ENCODE data around the gene IQCH. TPM values are rescaled to one million over a fixed set of nuclear protein-coding genes. Genes with fewer than 3 reads are reported as not detected.

The IQCH gene
- total and polyA plus RNA-seq, 10 donors, result 0.12 to 2.3 (median 1.3) TPM

- H3K4me1 ChIP-seq, result peaks cover 11 to 54% (median 33%) of the 10 kb centered on the region in 6 donors
- H3K4me3 ChIP-seq, result no peak overlapping the region
- no peak overlapping the region for H3K27ac ChIP-seq
- intact Hi-C loops (cut with DNase I; ENCODE audit: low total_unique reads), result no loop called here
- TF ChIP-seq CTCF (IDR thresholded peaks at IDR 0.05 in 8 of 11, conservative IDR thresholded peaks at IDR 0.05 in 3 of 11), result no peak
- TF ChIP-seq POLR2AphosphoS5 (IDR thresholded peaks at IDR 0.05), result no peak
- no peak for TF ChIP-seq POLR2A (IDR thresholded peaks at IDR 0.05)
- H3K36me3 ChIP-seq, result peaks cover 0 to 45% (median 17%) of the 10 kb centered on the region in 6 donors
- no peaks in the 10 kb centered on the region for H3K9me3 ChIP-seq
- WGBS, 5 donors, result 83 to 94% (median 89%) methylated on average over 3 of the region's 3 CpGs
- H3K27me3 ChIP-seq (replicated peaks in 1 of 7), result no peaks in the 10 kb centered on the region
- DNase-seq, result no peak
These were observed 293.2 kb downstream of the IQCH start for GRCh38 chr15:67547836-67548235.

GRCh38 chr15:67548236-67548852 lies 293.8 kb downstream of the IQCH start:
- intact Hi-C loops (cut with DNase I; ENCODE audit: low total_unique reads), result no loop called here
- H3K9me3 ChIP-seq, result no peaks in the 10 kb centered on the region
- no peak for DNase-seq

GRCh38 chr15:67548862-67549651 lies 294.5 kb downstream of the IQCH start:
- H3K27ac ChIP-seq, result no peak overlapping the region
- 68 to 80% (median 75%) methylated on average over 7 to 8 of the region's 8 CpGs for WGBS, 5 donors

More at GRCh38 chr15:67548236-67548852, 293.8 kb downstream of the IQCH start:
- WGBS, 5 donors, result 82 to 93% (median 83%) methylated on average over 2 of the region's 2 CpGs
- Histone ChIP-seq H3K4me1 (peaks cover 9 to 49% (median 28%) of the 10 kb centered on the region in 6 donors), H3K36me3 (peaks cover 0 to 49% (median 17%) of the 10 kb centered on the region in 6 donors), H3K4me3 (no peak overlapping the region), H3K27ac (no peak overlapping the region), H3K27me3 (replicated peaks in 1 of 7) (no peaks in the 10 kb centered on the region)
- TF ChIP-seq POLR2A (IDR thresholded peaks at IDR 0.05) (no peak), POLR2AphosphoS5 (IDR thresholded peaks at IDR 0.05) (no peak), CTCF (IDR thresholded peaks at IDR 0.05 in 8 of 11, conservative IDR thresholded peaks at IDR 0.05 in 3 of 11) (no peak)

More at GRCh38 chr15:67548862-67549651, 294.5 kb downstream of the IQCH start:
- Histone ChIP-seq H3K9me3 (no peaks in the 10 kb centered on the region), H3K36me3 (peaks cover 0 to 52% (median 17%) of the 10 kb centered on the region in 6 donors), H3K27me3 (replicated peaks in 1 of 7) (no peaks in the 10 kb centered on the region), H3K4me1 (peaks cover 1 to 42% (median 21%) of the 10 kb centered on the region in 6 donors), H3K4me3 (no peak overlapping the region)
- TF ChIP-seq CTCF (IDR thresholded peaks at IDR 0.05 in 8 of 11, conservative IDR thresholded peaks at IDR 0.05 in 3 of 11) (no peak), POLR2A (IDR thresholded peaks at IDR 0.05) (no peak), POLR2AphosphoS5 (IDR thresholded peaks at IDR 0.05) (no peak)
- DNase-seq, result no peak
- intact Hi-C loops (cut with DNase I; ENCODE audit: low total_unique reads), result no loop called here
